Anterior cingulate cortex (tissue), 58 donors: Measurements from ENCODE around the gene HASPIN.
"Not testable (repeated sequence)": the region's sequence is repeated elsewhere in the genome, so short reads cannot be mapped to it uniquely, and the experiment has no call there.

Experiments used
- DNase-seq, 58 donors: peaks; one replicate each; lab custom pipeline; 2025; lab: John Stamatoyannopoulos, UW

Gene HASPIN

DNA sequence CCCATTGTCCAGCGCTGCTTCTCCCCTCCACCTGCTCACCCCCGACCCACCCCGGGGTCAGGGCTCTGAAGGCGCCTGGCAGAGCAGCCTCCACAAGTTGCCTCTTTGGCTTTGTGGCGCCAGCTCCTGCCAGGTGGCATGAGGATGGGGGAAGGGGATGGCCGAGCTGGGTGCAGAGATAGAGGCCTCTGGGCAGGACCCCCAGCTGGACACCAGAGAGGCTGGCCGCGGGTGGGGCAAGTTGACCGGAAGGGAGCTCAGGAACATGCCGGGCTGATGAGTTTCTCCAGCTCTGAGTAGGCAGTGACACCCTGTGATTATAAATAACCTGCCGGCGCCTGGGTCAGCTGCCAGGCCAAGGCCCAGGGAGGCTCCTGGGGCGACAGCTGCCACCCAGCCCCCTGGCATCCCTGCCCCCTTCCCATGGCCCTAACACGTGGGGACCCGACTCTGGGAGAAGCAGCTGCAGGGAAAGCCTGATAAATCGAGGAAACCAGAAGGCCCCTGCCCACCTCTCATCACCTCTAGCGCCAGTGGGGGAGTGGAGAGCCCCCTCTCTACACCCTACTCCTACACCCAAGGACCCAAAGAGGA, 28.5 kb upstream of the HASPIN start:
- DNase-seq: peak in 2 of 58 donors; percentile 19 to 56

DNA sequence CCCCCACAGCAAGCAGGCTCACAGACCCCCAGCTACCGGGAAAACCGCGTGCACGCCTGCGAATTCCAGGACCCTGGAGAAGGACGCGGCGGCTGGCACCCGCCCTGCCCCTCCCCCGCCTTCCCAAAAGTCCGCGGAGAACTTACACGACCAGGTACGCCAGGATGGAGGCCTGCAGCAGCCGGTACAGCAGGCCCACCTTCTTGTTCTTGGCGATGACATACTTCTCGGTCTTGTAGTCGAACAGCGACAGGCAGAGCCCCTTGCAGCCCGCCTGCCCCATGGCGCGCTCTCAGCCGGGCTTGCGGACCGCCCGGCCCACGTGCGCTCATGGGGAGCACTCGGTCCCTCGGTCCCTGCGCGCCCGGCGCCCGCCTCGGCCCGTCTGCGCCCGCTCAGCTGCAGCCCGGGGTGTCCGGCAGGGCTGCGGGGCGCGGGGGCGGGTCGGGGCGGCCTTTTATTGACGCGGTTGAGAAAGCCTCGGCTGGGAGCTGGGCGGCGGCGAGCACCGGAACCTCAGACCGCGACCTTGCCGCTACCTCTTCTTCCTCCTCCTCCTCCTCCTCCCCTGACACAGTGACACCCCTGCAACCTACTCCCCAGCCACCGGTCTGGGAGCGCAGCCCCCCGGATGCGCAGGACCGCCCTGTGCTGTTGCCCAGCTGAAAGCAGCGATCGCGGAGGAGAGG, 27.8 kb upstream of the HASPIN start, which contains the start of gene P2RX5:
Gene P2RX5, minus strand, starts transcription at position 433 of the 689 bp plus-strand sequence. Its CDS starts 150 bp downstream, at position 283.
- peak in 7 of 58 donors; percentile 8 to 56 (median 22) for DNase-seq

DNA sequence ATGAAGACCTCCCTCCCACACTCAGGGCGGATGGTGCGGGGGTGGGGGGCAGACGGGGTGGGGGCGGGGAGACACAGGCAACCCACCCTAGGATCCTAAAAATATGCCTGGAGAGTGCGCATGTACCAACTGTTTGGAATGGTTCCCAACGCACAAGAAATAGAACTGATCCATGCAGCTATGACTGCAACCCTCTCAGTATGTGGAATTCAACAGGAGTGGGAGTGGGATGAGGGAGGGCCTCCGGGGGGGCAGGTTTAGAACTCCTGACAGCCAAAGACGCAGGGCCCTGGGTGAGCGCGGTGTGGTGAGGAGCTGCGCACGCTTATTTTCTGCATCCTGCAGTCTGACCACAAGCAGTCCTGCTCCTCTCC, 26.6 kb upstream of the HASPIN start:
- DNase-seq: peak in 23 of 58 donors; percentile 7 to 59 (median 32)

DNA sequence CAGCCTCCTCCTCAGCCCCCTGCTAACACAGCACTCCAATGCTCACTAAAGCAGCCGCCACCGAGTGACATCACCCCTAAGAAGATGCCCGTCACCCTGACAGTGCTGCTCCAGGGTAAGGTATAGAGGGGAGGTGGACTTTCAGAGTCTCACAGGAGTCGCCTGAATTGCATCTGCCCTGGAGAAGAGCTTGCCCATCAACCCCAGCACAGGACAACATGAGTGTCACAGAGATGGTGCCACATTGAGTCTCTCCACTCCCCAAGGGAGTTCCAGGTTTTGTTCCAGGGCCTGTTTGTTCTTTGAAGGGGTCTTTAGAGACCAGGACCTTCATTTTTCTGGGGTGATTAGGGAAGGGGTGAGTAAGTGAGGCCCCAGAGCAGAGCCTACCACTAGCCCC, 25.6 kb upstream of the HASPIN start:
- no peak for DNase-seq

DNA sequence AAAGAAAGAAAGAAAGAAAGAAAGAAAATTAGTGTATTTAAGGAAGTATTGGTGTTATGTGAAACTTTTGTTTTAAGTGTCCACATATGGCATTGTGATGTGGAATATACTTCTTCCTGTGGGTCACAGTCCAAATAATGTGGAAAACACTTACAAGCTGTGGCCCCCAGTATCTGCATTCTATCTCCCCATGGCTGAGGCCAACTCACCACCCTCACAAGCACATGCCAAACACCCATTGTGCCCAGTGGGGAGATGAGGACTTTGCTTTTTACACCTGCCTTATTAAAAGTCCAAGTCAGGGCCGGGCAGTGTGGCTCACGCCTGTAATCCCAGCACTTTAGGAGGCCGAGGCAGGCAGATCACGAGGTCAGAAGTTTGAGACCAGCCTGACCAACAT, 23.8 kb upstream of the HASPIN start:
- no peak for DNase-seq

DNA sequence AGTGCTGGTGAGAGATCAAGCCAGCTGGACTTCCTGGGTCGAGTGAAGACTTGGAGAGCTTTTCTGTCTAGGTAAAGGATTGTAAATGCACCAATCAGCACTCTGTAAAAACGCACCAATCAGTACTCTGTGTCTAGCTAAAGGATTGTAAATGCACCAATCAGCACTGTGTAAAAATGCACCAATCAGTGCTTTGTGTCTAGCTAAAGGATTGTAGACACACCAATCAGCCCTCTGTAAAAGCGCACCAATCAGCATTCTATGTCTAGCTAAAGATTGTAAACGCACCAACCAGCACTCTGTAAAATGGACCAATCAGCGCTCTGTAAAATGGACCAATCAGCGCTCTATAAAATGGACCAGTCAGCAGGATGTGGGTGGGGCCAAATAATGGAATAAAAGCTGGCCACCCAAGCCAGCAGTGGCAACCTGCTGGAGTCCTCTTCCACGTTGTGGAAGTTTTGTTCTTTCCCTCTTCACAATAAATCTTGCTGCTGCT, 21.6 kb upstream of the HASPIN start:
- DNase-seq: not testable (repeated sequence)

DNA sequence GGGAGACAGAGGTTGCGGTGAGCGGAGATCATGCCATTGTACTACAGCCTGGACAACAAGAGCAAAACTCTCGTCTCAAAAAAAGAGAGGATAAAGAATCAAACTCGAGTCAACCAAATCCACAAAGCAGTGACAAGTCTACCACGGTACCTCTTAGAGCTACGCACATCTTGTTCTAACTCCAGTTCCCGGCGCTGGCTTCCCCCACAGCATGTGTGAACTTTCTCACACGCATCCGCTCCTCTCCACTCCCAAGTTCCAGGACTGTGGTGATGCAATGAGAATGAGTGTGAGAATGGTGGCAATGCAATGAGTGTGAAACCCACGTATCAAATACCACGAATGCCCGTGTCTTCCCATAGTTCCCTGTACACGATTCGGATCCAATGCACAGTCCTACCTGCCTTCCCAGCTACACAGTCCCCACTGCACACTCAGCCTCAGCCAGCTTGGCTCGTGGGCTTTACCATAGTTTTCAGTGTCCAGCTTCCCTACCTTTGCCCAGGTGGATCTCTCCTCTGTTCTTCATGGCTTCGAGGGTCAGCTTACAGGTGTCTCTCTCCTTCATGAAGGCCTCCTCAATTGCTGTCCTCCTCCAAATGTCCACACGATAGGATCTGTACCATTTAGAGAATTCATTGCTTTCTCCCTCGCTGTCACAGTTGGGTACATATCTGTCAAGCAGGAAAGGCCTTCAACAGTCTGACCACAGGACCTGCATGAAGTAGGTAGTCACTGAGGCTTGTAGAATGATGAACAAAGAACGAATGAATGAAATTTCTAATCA, 18.6 kb upstream of the HASPIN start:
- no peak for DNase-seq

DNA sequence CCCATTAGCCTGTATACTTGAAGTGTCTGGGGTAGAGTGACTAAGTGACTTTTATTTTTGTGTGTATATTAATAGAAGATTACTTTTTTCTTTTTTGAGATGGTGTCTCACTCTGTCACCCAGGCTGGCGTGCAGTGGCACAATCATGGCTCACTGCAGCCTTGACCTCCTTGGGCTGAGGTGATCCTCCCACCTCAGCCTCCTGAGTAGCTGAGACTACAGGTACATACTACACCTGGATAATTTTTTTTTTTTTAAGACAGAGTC, 18.1 kb upstream of the HASPIN start:
- not testable (repeated sequence) for DNase-seq

DNA sequence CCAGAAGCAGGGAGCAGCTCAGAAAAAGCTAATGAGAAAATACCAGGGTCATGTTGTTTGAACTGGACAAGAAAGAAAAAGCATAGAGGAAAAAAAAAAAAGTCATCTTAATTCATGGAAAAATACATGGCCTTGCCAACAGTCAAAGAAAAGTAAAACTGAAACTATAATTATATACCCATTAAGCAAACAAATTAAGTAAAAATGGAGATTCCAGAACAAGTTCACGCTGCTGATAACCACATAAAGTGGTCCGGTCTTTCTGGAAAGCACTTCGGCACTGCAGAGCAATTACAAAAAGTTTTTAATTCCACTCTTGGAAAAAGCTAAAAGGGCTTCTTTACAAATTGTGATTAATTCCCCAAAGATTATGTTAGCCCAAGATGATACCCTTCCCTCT, 15.3 kb upstream of the HASPIN start:
- no peak for DNase-seq

DNA sequence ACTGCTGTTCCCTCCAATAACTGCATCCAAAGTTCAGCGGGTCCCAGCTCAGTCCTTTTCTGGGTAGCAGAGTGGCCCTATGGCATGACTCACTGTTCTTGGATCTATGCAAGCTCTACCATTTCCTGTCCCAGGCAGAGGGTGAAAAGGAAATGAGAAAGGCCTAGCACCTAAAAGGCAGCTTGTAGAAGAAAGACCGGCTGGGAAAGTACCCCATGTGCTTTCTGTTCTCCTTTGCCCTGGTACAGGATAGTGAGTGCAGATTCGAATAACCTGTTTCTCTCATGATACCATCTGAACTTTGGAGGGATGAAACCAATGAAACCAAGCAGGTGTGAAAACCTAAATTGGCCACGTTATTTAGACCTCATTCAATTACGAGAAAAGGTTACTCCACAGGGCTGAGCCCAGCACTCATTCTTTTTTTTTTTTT, 12.7 kb upstream of the HASPIN start:
- DNase-seq: no peak

DNA sequence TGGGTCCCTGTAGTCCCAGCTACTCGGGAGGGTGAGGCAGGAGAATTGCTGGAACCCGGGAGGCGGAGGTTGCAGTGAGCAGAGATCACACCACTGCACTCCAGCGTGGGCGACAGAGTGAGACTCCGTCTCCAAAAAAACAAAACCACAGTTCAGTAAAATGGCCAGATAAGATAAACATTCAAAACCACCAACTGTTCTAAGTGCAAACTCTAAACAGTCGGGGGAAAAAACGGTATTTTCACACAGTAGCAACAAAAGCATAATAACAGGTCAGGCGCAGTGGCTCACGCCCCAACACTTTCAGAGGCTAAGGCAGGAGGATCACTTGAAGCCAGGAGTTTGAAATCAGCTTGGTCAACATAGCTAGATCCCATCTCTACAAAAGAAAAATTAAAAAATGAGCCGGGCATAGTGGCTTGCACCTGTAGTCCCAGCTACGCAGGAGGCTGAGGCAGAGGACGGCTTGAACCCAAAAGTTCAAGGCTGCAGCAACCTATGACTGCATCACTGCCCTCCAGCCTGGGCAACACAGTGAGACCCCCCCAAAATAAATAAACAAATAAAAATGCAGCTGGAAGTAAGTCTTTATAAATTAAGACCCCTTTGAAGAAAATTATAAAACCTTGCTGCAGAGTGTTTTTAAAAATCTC, 10.8 kb upstream of the HASPIN start:
- no peak for DNase-seq

DNA sequence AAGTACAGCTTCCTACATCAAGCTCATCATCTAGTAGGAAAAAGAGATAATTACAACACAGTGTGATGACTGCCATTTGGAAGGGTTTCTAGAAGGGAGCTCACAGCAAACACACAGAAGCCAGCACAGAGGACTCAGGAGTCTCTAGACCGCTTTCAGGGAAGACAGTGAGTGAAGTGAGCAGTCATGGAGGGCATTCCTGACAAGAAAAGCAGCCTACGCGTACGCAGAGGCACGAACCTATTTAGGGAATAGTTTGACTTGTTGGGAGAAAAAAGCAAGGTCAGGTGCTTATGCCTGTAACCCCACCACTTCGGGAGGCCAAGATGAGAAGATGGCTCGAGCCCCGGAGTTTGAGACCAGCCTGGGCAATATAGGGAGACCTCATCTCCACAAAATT, 8.4 kb upstream of the HASPIN start:
- DNase-seq: no peak

DNA sequence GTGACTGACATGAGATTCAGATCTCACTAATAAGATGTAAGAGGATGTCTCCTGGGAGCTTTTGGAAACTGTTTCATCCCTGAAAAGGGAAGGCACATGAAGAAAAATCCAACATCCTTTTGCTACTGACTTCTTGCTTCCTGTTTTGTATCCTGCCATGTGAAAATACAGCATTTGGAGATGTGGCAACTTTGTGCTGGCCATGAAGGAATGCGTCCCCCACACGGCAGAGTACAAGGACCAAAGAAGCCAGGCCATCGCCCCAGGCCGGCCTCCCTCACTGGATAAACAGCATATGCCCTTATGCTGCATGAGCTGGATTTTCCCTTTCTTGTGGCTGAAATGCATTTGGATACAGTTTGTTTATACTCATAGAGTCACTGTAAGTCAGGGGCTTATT, 5.5 kb upstream of the HASPIN start:
- DNase-seq: no peak

DNA sequence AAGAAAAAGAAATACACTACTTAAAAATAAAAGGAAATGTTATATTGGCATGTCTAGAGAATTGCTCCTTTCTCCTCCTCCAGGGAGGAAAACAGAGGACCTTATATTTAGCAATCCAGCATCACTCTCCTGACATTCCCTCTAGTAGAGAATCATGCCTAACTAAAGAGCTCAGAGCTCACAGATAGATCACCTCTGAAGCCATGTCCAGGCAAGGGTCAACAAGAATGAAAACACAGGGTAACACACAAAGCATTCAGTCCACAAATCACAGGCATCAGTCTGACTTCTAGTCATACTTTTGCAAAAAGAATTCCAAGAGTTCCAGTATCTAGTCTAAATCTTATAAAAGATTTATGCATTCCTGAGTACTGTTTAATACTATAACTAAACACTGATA, 4.4 kb upstream of the HASPIN start:
- no peak for DNase-seq

DNA sequence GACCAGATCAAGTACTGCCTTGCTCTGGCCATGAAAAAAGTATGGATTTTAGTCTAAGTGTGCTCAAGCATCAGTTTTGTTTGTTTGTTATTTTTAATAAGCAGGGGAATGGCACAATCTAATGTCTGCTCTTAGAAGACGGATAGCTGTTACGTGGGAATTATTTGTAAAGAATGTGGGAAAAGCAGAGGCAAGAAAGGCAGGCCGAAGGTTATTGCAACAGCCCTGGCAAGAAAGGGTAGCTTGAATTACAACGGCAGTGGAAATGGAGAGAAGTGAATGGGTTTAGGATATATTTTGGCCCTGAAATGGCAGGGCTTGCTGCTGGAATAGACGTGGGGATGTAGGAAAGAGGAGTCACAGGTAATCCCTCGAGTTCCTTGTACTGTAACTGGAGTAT, 987 bp upstream of the HASPIN start:
- no peak for DNase-seq

DNA sequence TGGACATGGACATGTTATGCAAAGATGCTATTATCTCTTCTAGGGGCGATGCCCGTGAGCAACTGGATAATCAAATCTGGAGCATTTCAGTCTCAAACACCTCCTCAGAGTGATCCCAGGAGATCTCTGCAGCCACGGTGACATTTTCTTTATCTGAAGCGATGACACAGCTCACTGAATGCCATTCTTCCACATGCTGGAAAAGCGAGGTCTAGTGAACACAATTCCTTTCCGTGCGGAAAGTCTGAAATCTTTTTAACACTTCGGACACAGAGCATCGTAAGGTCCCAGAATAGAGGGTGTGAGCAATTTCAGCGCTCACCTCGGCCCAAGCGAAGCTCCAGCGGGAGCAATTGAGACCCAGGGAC, 531 bp upstream of the HASPIN start:
- DNase-seq: peak in 2 of 58 donors; percentile 50 to 51

DNA sequence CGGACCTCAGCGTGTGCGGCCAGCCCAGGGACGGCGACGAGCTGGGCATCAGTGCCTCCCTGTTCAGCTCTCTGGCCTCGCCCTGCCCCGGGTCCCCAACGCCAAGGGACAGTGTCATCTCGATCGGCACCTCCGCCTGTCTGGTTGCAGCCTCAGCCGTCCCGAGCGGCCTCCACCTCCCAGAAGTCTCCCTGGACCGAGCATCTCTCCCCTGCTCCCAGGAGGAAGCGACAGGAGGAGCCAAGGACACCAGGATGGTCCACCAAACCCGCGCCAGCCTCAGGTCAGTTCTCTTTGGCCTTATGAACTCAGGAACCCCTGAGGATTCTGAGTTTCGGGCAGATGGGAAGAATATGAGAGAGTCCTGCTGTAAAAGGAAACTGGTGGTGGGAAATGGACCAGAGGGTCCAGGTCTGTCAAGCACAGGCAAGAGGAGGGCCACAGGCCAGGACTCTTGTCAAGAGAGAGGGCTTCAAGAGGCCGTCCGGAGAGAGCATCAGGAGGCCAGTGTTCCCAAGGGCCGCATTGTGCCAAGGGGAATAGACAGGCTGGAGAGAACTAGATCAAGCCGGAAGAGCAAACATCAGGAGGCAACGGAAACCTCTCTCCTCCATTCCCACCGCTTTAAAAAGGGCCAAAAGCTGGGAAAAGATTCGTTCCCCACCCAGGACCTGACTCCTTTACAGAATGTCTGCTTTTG, 825 bp downstream of the HASPIN start:
- peak in 1 of 58 donors; percentile 9 for DNase-seq

DNA sequence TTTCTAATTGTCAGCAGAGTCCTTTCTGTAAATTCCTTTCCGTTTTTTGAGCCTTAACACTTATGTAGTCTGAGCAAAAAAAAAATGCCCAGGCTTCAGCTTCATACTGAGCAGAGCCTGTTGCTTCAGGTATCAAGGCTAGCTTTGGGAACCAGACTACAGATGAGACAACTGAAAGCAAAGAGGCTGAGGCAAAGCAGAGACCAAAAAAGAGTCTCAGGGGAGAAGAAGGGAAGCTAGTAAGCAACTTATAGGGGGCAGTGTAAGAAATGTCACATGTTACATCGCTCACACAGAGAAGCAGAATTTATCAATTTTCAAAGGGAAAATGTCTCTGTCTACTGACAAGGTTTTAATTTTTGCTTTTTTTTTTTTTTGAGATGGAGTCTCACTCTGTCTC, 3.3 kb downstream of the HASPIN start:
- no peak for DNase-seq

DNA sequence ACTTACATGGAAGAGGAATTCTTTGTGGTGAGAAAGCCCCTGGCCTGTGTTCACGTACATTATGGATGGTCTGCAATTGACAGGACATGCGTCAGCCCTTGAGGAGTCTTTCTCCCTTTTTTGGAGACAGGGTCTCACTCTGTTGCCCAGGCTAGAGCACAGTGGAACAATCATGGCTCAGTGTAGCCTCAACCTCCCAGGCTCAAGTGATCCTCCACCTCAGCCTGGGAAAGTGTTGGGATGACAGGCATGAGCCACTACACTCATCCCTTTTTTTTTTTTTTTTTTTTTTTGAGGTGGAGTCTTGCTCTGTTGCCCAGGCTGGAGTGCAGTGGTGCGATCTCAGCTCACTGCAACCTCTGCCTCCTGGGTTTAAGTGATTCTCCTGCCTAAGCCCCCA, 4.4 kb downstream of the HASPIN start:
- DNase-seq: not testable (repeated sequence)

DNA sequence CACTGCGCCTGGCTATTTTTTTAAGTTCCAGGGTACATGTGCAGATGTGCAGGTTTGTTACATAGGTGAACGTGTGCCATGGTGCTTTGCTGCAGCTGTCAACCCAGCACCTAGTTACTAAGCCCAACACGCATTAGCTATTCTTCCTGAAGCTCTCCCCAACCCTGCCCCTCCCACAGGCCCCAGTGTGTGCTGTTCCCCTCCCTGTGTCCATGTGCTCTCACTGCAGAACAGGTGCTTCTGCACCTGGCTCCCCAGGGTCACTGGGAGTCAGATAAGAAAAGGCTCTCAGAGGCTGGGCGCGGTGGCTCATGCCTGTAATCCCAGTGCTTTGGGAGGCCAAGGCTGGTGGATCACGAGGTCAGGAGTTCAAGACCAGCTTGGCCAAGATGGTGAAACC, 6.2 kb downstream of the HASPIN start:
- no peak for DNase-seq
